ENCODE results near the gene OXA1L.

DNA sequence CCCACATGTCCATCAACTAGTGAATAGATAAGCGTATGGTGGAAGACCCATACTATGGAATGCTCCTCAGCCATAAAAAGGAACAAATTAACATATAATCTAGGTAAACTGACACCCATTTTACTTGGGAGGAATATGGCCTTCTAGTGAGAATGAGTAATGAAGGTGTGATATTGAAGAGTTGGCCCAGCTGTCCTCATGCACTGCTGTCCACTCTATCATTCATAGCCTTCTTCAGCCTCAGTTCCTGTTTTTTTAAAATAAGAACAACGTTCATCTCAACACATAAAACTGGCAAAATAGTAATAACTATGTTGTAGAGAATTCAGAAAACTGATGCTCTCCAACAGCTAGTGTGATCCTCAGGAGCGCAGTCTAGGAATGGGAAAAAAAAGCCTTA lies 26.5 kb upstream of the OXA1L start:
- TF ChIP-seq CTCF (IDR thresholded peaks at IDR 0.05; ENCODE audit: poor library complexity) (no peak), EZH2phosphoT487 (IDR thresholded peaks at IDR 0.05; ENCODE audit: low read depth, severe bottlenecking, unreplicated experiment) (no peak), EZH2 (IDR thresholded peaks at IDR 0.05; ENCODE audit: borderline replicate concordance) (no peak)

Measured in hepatocyte (in vitro differentiated cells).